ENCODE results near the gene THRB.

Gene THRB

GRCh38 chr3:24215502-24215901 is 279.1 kb downstream of the THRB start:
- TF ChIP-seq CTCF (IDR thresholded peaks at IDR 0.05; ENCODE audit: insufficient read depth, low read depth, low read length, missing control alignments), result no peak
- no peak for DNase-seq (ENCODE audit: low read depth)
- no peak overlapping the region for H3K4me3 ChIP-seq (ENCODE audit: low read length)

- TF ChIP-seq CTCF (IDR thresholded peaks at IDR 0.05; ENCODE audit: insufficient read depth, low read depth, low read length, missing control alignments), result no peak
- no peak for DNase-seq (ENCODE audit: low read depth)
- no peak overlapping the region for H3K4me3 ChIP-seq (ENCODE audit: low read length)
These were observed 283.3 kb downstream of the THRB start for GRCh38 chr3:24211381-24211780.

GRCh38 chr3:24202071-24202470 is 292.6 kb downstream of the THRB start:
- DNase-seq (ENCODE audit: low read depth), result no peak
- no peak for TF ChIP-seq CTCF (IDR thresholded peaks at IDR 0.05; ENCODE audit: insufficient read depth, low read depth, low read length, missing control alignments)
- no peak overlapping the region for H3K4me3 ChIP-seq (ENCODE audit: low read length)

- no peak for TF ChIP-seq CTCF (IDR thresholded peaks at IDR 0.05; ENCODE audit: insufficient read depth, low read depth, low read length, missing control alignments)
- DNase-seq (ENCODE audit: low read depth), result no peak
- no peak overlapping the region for H3K4me3 ChIP-seq (ENCODE audit: low read length)
These were observed 293.3 kb downstream of the THRB start for GRCh38 chr3:24201301-24201700.

- TF ChIP-seq CTCF (IDR thresholded peaks at IDR 0.05; ENCODE audit: insufficient read depth, low read depth, low read length, missing control alignments), result no peak
- no peak overlapping the region for H3K4me3 ChIP-seq (ENCODE audit: low read length)
- DNase-seq (ENCODE audit: low read depth), result no peak
These were observed 294.8 kb downstream of the THRB start for GRCh38 chr3:24199775-24200247.

GRCh38 chr3:24199300-24199699 is 295.4 kb downstream of the THRB start:
- no peak for TF ChIP-seq CTCF (IDR thresholded peaks at IDR 0.05; ENCODE audit: insufficient read depth, low read depth, low read length, missing control alignments)
- DNase-seq (ENCODE audit: low read depth), result no peak
- H3K4me3 ChIP-seq (ENCODE audit: low read length), result no peak overlapping the region

GRCh38 chr3:24198728-24199127 is 295.9 kb downstream of the THRB start:
- no peak overlapping the region for H3K4me3 ChIP-seq (ENCODE audit: low read length)
- DNase-seq (ENCODE audit: low read depth), result no peak
- TF ChIP-seq CTCF (IDR thresholded peaks at IDR 0.05; ENCODE audit: insufficient read depth, low read depth, low read length, missing control alignments), result no peak
